ENCODE results near the gene GDAP2. TPM values are rescaled to one million over a fixed set of nuclear protein-coding genes. Genes with fewer than 3 reads are reported as not detected.
"Not testable (repeated sequence)": the region's sequence is repeated elsewhere in the genome, so short reads cannot be mapped to it uniquely, and the experiment has no call there.

GDAP2 gene
- total and polyA plus RNA-seq, 2 experiments from 2014 or later, result 11.3 to 33.3 TPM

DNA sequence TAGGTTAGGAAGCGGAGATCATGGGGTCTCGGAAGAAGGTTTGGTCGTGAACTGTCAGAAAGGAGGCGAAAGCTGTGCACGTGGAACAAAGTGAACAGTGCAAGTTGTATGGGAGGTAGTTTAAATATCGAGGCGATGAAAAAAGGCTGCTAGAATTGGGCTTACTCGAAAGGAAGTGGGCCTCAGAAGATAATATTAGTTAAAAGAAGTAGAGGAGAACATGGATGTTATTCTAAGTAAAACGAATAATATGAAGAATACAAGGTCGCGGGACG lies 689 bp upstream of the GDAP2 start:
- peaks cover 81% of the 10 kb centered on the region for H3K79me2 ChIP-seq
- peaks cover 18% of the 10 kb centered on the region for H3K4me1 ChIP-seq (ENCODE audit: insufficient read depth)

DNA sequence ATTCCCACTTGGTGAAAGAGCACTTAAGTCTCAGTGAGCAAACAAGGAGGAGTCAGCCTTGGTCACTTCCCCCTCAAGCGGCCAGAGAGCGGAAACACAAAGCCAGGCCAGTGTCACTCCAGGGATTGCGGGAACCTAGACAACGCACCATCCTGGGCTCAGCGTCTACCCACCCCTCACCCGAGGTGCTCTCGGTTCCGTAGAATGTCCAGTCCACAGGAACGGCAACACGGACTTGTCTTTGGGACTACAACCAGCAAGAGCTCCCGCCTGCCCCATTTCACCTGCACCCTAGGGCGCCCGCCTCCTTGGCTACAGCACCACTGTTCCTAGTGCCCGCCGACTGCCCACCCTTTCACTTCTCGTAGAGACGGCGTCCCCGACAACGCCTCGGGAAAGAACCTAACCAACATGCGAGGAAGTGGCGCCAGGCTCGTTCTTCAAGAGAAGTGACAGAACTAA lies 509 bp downstream of the GDAP2 start:
- peak; percentile 79 for DNase-seq (ENCODE audit: low spot score)
- Histone ChIP-seq H4K20me1 (ENCODE audit: insufficient read depth, poor library complexity, severe bottlenecking) (no peaks in the 10 kb centered on the region), H3K9me3 (ENCODE audit: low read depth) (no peaks in the 10 kb centered on the region), H3K27me3 (no peaks in the 10 kb centered on the region), H3K27ac (peak overlapping the region; percentile 88), H3K36me3 (replicated peaks; ENCODE audit: insufficient read depth, low read depth) (no peaks in the 10 kb centered on the region), H3K4me2 (peak overlapping the region; percentile 86), H2AFZ (peak overlapping the region; percentile 92), H3K4me3 (peak overlapping the region; percentile 55), H3K79me2 (peaks cover 86% of the 10 kb centered on the region), H3K4me1 (ENCODE audit: insufficient read depth) (peaks cover 18% of the 10 kb centered on the region), H3K9me2 (replicated peaks; ENCODE audit: insufficient read depth) (no peaks in the 10 kb centered on the region)
- 2% methylated on average over 24 of the region's 24 CpGs for WGBS (ENCODE audit: low lambda C conversion rate, missing lambda C conversion rate)
- TF ChIP-seq EZH2phosphoT487 (IDR thresholded peaks at IDR 0.05; ENCODE audit: low read depth, severe bottlenecking, unreplicated experiment), result no peak
- TF ChIP-seq, protein P1, sequence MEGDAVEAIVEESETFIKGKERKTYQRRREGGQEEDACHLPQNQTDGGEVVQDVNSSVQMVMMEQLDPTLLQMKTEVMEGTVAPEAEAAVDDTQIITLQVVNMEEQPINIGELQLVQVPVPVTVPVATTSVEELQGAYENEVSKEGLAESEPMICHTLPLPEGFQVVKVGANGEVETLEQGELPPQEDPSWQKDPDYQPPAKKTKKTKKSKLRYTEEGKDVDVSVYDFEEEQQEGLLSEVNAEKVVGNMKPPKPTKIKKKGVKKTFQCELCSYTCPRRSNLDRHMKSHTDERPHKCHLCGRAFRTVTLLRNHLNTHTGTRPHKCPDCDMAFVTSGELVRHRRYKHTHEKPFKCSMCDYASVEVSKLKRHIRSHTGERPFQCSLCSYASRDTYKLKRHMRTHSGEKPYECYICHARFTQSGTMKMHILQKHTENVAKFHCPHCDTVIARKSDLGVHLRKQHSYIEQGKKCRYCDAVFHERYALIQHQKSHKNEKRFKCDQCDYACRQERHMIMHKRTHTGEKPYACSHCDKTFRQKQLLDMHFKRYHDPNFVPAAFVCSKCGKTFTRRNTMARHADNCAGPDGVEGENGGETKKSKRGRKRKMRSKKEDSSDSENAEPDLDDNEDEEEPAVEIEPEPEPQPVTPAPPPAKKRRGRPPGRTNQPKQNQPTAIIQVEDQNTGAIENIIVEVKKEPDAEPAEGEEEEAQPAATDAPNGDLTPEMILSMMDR (IDR thresholded peaks at IDR 0.05; ENCODE audit: poor library complexity), result peak; percentile 5

More for the DNA sequence above, 689 bp upstream of the GDAP2 start:
- Histone ChIP-seq H3K9me3 (ENCODE audit: low read depth) (no peaks in the 10 kb centered on the region), H3K9me2 (replicated peaks; ENCODE audit: insufficient read depth) (no peaks in the 10 kb centered on the region), H2AFZ (peak overlapping the region; percentile 59), H3K4me3 (peak overlapping the region; percentile 64), H3K27me3 (no peaks in the 10 kb centered on the region), H3K36me3 (replicated peaks; ENCODE audit: insufficient read depth, low read depth) (no peaks in the 10 kb centered on the region), H3K27ac (peak overlapping the region; percentile 59), H3K4me2 (peak overlapping the region; percentile 81), H4K20me1 (ENCODE audit: insufficient read depth, poor library complexity, severe bottlenecking) (no peaks in the 10 kb centered on the region)
- DNase-seq (ENCODE audit: low spot score), result no peak
- TF ChIP-seq EZH2phosphoT487 (IDR thresholded peaks at IDR 0.05; ENCODE audit: low read depth, severe bottlenecking, unreplicated experiment) (no peak), EZH2 (IDR thresholded peaks at IDR 0.05; ENCODE audit: borderline replicate concordance) (no peak)
- TF ChIP-seq, protein P1 (IDR thresholded peaks at IDR 0.05; ENCODE audit: poor library complexity), result no peak
- WGBS (ENCODE audit: low lambda C conversion rate, missing lambda C conversion rate), result under 1% methylated on average over 12 of the region's 12 CpGs

DNA sequence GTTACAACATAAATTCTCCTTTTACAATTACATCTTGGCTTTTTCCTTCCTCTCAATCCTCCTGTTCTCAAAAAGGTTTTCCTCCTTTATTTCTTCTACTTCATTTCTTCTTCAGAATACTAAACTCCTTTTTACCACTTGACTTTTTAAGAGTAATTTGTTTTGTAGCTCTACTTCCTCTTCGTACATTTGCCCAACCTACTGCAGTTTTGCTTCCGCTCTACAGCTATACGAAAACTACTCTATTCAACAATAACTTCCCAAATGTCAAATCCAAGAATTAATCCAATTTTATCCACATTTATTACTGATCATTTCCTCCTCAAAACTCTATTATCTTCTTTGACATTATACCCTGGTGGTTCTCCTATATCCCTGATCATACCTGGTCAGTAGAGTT lies 3.4 kb downstream of the GDAP2 start:
- no peaks in the 10 kb centered on the region for H3K9me3 ChIP-seq (ENCODE audit: low read depth)
- no peak overlapping the region for H3K27ac ChIP-seq
- no peak for DNase-seq (ENCODE audit: low spot score)
- no peaks in the 10 kb centered on the region for H3K9me2 ChIP-seq (replicated peaks; ENCODE audit: insufficient read depth)
- no peak overlapping the region for H3K4me2 ChIP-seq
- H3K79me2 ChIP-seq, result peaks cover 79% of the 10 kb centered on the region
- no peaks in the 10 kb centered on the region for H3K36me3 ChIP-seq (replicated peaks; ENCODE audit: insufficient read depth, low read depth)
- no peak overlapping the region for H2AFZ ChIP-seq
- TF ChIP-seq EZH2phosphoT487 (IDR thresholded peaks at IDR 0.05; ENCODE audit: low read depth, severe bottlenecking, unreplicated experiment) (no peak), EZH2 (IDR thresholded peaks at IDR 0.05; ENCODE audit: borderline replicate concordance) (no peak)
- TF ChIP-seq, protein P1 (IDR thresholded peaks at IDR 0.05; ENCODE audit: poor library complexity), result no peak
- H3K27me3 ChIP-seq, result no peaks in the 10 kb centered on the region
- 97% methylated on average over 3 of the region's 3 CpGs for WGBS (ENCODE audit: low lambda C conversion rate, missing lambda C conversion rate)
- no peak overlapping the region for H3K4me3 ChIP-seq
- no peaks in the 10 kb centered on the region for H4K20me1 ChIP-seq (ENCODE audit: insufficient read depth, poor library complexity, severe bottlenecking)
- H3K4me1 ChIP-seq (ENCODE audit: insufficient read depth), result peaks cover 11% of the 10 kb centered on the region

DNA sequence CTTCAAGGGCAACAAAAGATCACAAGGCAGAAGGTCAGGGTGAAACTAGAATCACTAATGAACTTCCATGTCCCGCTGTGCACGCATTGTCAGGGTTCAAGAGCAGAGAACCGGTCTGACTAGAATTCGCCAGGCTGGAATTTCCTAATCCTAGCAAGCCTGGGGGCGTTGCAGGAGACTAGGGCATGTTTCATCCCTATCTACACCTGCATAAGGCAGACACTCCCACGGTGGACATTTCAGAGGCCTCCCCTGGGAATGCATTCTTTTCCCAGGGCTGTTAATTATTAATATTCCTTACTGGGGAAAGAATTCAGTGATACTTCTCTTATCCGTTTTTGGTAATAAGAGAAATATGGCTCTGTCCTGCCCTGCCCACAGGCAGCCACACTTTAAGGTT lies 6.7 kb downstream of the GDAP2 start:
- H3K4me3 ChIP-seq; DNase-seq (ENCODE audit: low spot score); H3K27ac ChIP-seq; H3K9me2 ChIP-seq (replicated peaks; ENCODE audit: insufficient read depth); H4K20me1 ChIP-seq (ENCODE audit: insufficient read depth, poor library complexity, severe bottlenecking); H3K27me3 ChIP-seq; H3K9me3 ChIP-seq (ENCODE audit: low read depth); H3K36me3 ChIP-seq (replicated peaks; ENCODE audit: insufficient read depth, low read depth); H3K4me1 ChIP-seq (ENCODE audit: insufficient read depth); H3K4me2 ChIP-seq; H2AFZ ChIP-seq: not testable (repeated sequence)
- peaks cover 71% of the 10 kb centered on the region for H3K79me2 ChIP-seq
- WGBS (ENCODE audit: low lambda C conversion rate, missing lambda C conversion rate), result 92% methylated on average over 7 of the region's 7 CpGs
